ENCODE data around the gene PTPRN2. TPM values are rescaled to one million over a fixed set of nuclear protein-coding genes. Genes with fewer than 3 reads are reported as not detected.

PTPRN2 gene
- total RNA-seq, 1 experiment from 2014 or later: 0.11 TPM

- ChIA-PET POLR2A (ENCODE audit: low non-redundant PET) (no interaction called here), CTCF (no interaction called here)
- no TSS peak for BruUV-seq (replicated peaks)
- intact Hi-C loops (cut with micrococcal nuclease; ENCODE audit: unreplicated experiment): no loop called here
- H3K4me3 ChIP-seq (ENCODE audit: low read depth, low read length, poor library complexity, severe bottlenecking): no peak overlapping the region
- H3K27me3 ChIP-seq (replicated peaks; ENCODE audit: insufficient read depth, low read depth, low read length, poor library complexity): no peaks in the 10 kb centered on the region
- H3K36me3 ChIP-seq (ENCODE audit: insufficient read depth, low read length, poor library complexity, severe bottlenecking): no peaks in the 10 kb centered on the region
- H3K4me1 ChIP-seq (ENCODE audit: insufficient read depth, low read length, poor library complexity, severe bottlenecking): no peaks in the 10 kb centered on the region
- no peak for DNase-seq (ENCODE audit: low spot score)
- H3K9me3 ChIP-seq (ENCODE audit: low read depth, low read length, poor library complexity, severe bottlenecking): peaks cover 4% of the 10 kb centered on the region
- TF ChIP-seq EZH2 (IDR thresholded peaks at IDR 0.05; ENCODE audit: borderline replicate concordance, low read depth, low read length, poor library complexity, severe bottlenecking): no peak
- no peak for TF ChIP-seq CTCF (conservative IDR thresholded peaks at IDR 0.05; ENCODE audit: low read depth, low read length)
- H3K27ac ChIP-seq (ENCODE audit: low read depth, low read length, poor library complexity, severe bottlenecking): no peak overlapping the region
These were observed 775.7 kb downstream of the PTPRN2 start for GRCh38 chr7:157811946-157812345.

GRCh38 chr7:157809863-157810851 is 777.5 kb downstream of the PTPRN2 start:
- Histone ChIP-seq H3K36me3 (ENCODE audit: insufficient read depth, low read length, poor library complexity, severe bottlenecking) (no peaks in the 10 kb centered on the region), H3K27ac (ENCODE audit: low read depth, low read length, poor library complexity, severe bottlenecking) (no peak overlapping the region), H3K4me3 (ENCODE audit: low read depth, low read length, poor library complexity, severe bottlenecking) (no peak overlapping the region), H3K4me1 (ENCODE audit: insufficient read depth, low read length, poor library complexity, severe bottlenecking) (no peaks in the 10 kb centered on the region), H3K9me3 (ENCODE audit: low read depth, low read length, poor library complexity, severe bottlenecking) (peaks cover 4% of the 10 kb centered on the region), H3K27me3 (replicated peaks; ENCODE audit: insufficient read depth, low read depth, low read length, poor library complexity) (no peaks in the 10 kb centered on the region)
- intact Hi-C loops (cut with micrococcal nuclease; ENCODE audit: unreplicated experiment): no loop called here
- BruUV-seq (replicated peaks): no TSS peak
- DNase-seq (ENCODE audit: low spot score): no peak
- POLR2A ChIA-PET (ENCODE audit: low non-redundant PET): no interaction called here
- TF ChIP-seq EZH2 (IDR thresholded peaks at IDR 0.05; ENCODE audit: borderline replicate concordance, low read depth, low read length, poor library complexity, severe bottlenecking) (no peak), CTCF (conservative IDR thresholded peaks at IDR 0.05; ENCODE audit: low read depth, low read length) (no peak)
- CTCF ChIA-PET: no interaction called here

GRCh38 chr7:157809154-157809862 is 778.3 kb downstream of the PTPRN2 start:
- Histone ChIP-seq H3K4me3 (ENCODE audit: low read depth, low read length, poor library complexity, severe bottlenecking) (no peak overlapping the region), H3K36me3 (ENCODE audit: insufficient read depth, low read length, poor library complexity, severe bottlenecking) (no peaks in the 10 kb centered on the region), H3K4me1 (ENCODE audit: insufficient read depth, low read length, poor library complexity, severe bottlenecking) (no peaks in the 10 kb centered on the region), H3K9me3 (ENCODE audit: low read depth, low read length, poor library complexity, severe bottlenecking) (peaks cover 4% of the 10 kb centered on the region), H3K27me3 (replicated peaks; ENCODE audit: insufficient read depth, low read depth, low read length, poor library complexity) (no peaks in the 10 kb centered on the region), H3K27ac (ENCODE audit: low read depth, low read length, poor library complexity, severe bottlenecking) (no peak overlapping the region)
- intact Hi-C loops (cut with micrococcal nuclease; ENCODE audit: unreplicated experiment): no loop called here
- ChIA-PET CTCF (no interaction called here), POLR2A (ENCODE audit: low non-redundant PET) (no interaction called here)
- no peak for DNase-seq (ENCODE audit: low spot score)
- TF ChIP-seq CTCF (conservative IDR thresholded peaks at IDR 0.05; ENCODE audit: low read depth, low read length) (no peak), EZH2 (IDR thresholded peaks at IDR 0.05; ENCODE audit: borderline replicate concordance, low read depth, low read length, poor library complexity, severe bottlenecking) (no peak)
- BruUV-seq (replicated peaks): no TSS peak

Data from A673 (cell line).